Stimulated activated CD4-positive, alpha-beta T cell treated with anti-CD3 and anti-CD28 coated beads, Interleukin-2, amount 100 ng/mL, for 4 hours (primary cell): ENCODE measurements around the gene NGEF.
"Not testable (repeated sequence)": the region's sequence is repeated elsewhere in the genome, so short reads cannot be mapped to it uniquely, and the experiment has no call there.

Experiments used
- DNase-seq: peaks from one replicate; pipeline ENCODE4 v3.0.0-alpha.2; 2020; ENCODE audit warnings: low read depth

NGEF gene

GRCh38 chr2:233013027-233013461 lies at the start of gene NGEF:
TSS of gene NGEF (minus strand) at chr2:233013256. CDS start at chr2:232974890, 38,366 bp downstream.
- no peak for DNase-seq

GRCh38 chr2:233062451-233062850 lies 49.4 kb upstream of the NGEF start:
- no peak for DNase-seq

GRCh38 chr2:233061591-233062450 lies 48.8 kb upstream of the NGEF start:
- no peak for DNase-seq

- DNase-seq: no peak
Measured at GRCh38 chr2:233060980-233061590, 48.0 kb upstream of the NGEF start.

GRCh38 chr2:233060501-233060979 lies 47.5 kb upstream of the NGEF start:
- no peak for DNase-seq

- DNase-seq: peak; percentile 59
Measured at GRCh38 chr2:233059797-233060500, 46.9 kb upstream of the NGEF start, which contains the start of gene INPP5D. TSS of gene INPP5D (plus strand) at chr2:233060342. CDS start at chr2:233060479, 137 bp downstream.

GRCh38 chr2:233059547-233059796 lies 46.4 kb upstream of the NGEF start:
- no peak for DNase-seq

- no peak for DNase-seq
Measured at GRCh38 chr2:233058717-233059546, 45.9 kb upstream of the NGEF start.

GRCh38 chr2:233056961-233057605 lies 44.0 kb upstream of the NGEF start:
- no peak for DNase-seq

GRCh38 chr2:233055362-233055761 lies 42.3 kb upstream of the NGEF start:
- no peak for DNase-seq

GRCh38 chr2:233053928-233054784 lies 41.1 kb upstream of the NGEF start:
- peak; percentile 51 for DNase-seq

GRCh38 chr2:233052517-233052916 lies 39.5 kb upstream of the NGEF start:
- not testable (repeated sequence) for DNase-seq

GRCh38 chr2:233051241-233052149 lies 38.4 kb upstream of the NGEF start:
- no peak for DNase-seq

GRCh38 chr2:233049194-233049761 lies 36.2 kb upstream of the NGEF start:
- DNase-seq: no peak

GRCh38 chr2:233048569-233049193 lies 35.6 kb upstream of the NGEF start:
- no peak for DNase-seq

- DNase-seq: no peak
Measured at GRCh38 chr2:233047667-233048066, 34.6 kb upstream of the NGEF start.

GRCh38 chr2:233047206-233047605 lies 34.1 kb upstream of the NGEF start:
- DNase-seq: no peak

GRCh38 chr2:233044974-233045605 lies 32.0 kb upstream of the NGEF start:
- no peak for DNase-seq
